Progenitor cell of endocrine pancreas (in vitro differentiated cells): ENCODE measurements around the gene LLCFC1. TPM values are rescaled to one million over a fixed set of nuclear protein-coding genes. Genes with fewer than 3 reads are reported as not detected.

Experiments
- total RNA-seq: library from RNA; stranded (reverse); gene quantifications from 2 replicates; pipeline ENCODE4 v1.2.1, GENCODE V29; 2021

The LLCFC1 gene
- total RNA-seq, 1 donor from 2014 or later, result not detected

Other genes starting within 250 kb of the LLCFC1 start
- gene PRSS1, start 190.0 kb upstream of the LLCFC1 start, total RNA-seq, result 26.9 and 32.1 TPM in 2 replicates
- gene PRSS2, start 168.5 kb upstream of the LLCFC1 start, total RNA-seq, result 3.9 and 5.3 TPM in 2 replicates
- 24.8 and 28.8 TPM in 2 replicates for gene EPHB6, start 84.4 kb upstream of the LLCFC1 start, total RNA-seq
- 5.7 and 6.2 TPM in 2 replicates for gene TRPV6, start 53.7 kb upstream of the LLCFC1 start, total RNA-seq
- gene TRPV5, start 5.7 kb upstream of the LLCFC1 start, total RNA-seq, result 0.13 and 0.14 TPM in 2 replicates
- 1.7 and 1.9 TPM in 2 replicates for gene KEL, start 22.9 kb downstream of the LLCFC1 start, total RNA-seq
- not detected in 2 replicates for gene OR9A2, start 87.6 kb downstream of the LLCFC1 start, total RNA-seq
- not detected in 2 replicates for gene OR6V1, start 112.9 kb downstream of the LLCFC1 start, total RNA-seq
- gene PIP, start 192.6 kb downstream of the LLCFC1 start, total RNA-seq, result not detected in 2 replicates
- not detected in 2 replicates for gene TAS2R39, start 243.9 kb downstream of the LLCFC1 start, total RNA-seq